Left renal cortex interstitium (tissue), 4 donors: ENCODE results near the gene ZNF337. TPM values are rescaled to one million over a fixed set of nuclear protein-coding genes. Genes with fewer than 3 reads are reported as not detected.
A peak's percentile ranks its signal among the peaks of the same experiment; 100 is the strongest.
"Not testable (repeated sequence)": the region's sequence is repeated elsewhere in the genome, so short reads cannot be mapped to it uniquely, and the experiment has no call there.

ENCODE experiments used
- DNase-seq, 4 donors: peaks; one replicate each; pipeline ENCODE4 v3.0.0-alpha.2; 2013; ENCODE audit warnings: low read depth in 4 of 4, low spot score in 2 of 4, missing footprints in 1 of 4
- polyA plus RNA-seq, 4 donors: library from polyadenylated mRNA; unstranded; fragments of 120-200 nt; gene quantifications; one replicate each; pipeline ENCODE4 v1.2.1, GENCODE V29; 2013; ENCODE audit not compliant: insufficient read length in 4 of 4

ZNF337 gene
- polyA plus RNA-seq, 4 donors: 21.3 to 39.8 (median 28.1) TPM

DNA sequence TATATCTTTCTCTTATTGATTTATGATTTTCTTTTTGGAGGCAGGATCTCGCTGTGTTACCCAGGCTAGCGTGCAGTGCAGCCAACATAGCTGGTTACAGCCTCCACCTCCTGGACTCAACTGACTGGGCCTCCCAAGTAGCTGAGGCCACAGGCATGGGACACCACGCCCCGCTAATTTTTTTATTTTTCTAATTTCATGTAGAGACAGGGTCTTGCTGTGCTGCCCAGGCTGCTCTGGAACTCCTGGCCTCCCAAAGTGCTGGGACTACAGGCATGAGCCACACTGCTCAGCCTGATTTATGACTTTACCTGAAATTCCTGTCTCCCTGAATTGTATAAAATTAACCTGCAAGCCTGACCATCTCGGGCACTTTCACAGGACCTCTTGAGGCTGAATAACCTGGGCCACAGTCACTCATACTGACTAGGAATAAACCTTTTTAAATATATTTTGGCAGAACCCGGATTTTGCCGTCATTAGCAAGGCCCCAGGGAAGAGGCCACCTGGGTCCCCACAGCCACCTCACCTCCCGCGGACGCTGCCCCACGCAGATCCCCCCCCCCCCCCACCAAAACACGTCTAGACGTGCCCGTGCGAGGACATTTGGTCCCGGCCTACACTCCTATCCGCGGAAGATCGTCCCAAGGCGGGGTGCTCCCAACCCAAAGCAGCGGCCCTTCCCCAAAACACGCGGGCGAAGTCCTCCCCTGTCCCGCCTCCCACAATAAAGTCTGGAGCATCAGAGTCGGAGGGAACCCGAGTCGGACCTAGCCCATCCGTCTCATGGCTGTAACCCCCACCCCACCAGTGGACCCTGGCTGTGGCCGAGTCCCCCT, 902 bp downstream of the ZNF337 start:
- DNase-seq: peak in 2 of 4 donors; percentile 25 to 37

DNA sequence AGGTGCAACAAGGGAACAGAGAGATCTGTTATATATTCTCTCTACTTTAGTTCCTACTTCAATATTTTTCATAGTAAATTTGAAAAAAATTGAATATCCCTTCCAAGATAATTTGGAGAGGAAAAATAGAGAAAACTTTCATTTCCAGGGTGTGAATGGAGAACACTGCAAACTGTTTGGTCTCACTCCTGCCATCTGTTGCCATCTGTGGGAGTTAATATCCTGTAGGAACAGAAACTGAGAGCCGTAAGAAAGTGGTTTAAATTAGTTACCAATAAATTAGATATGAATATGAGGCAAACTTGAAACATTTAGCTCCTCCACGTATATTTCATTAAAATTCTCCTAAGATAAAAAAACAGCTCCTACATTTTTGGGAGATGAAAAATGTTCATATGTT, 4.2 kb downstream of the ZNF337 start:
- DNase-seq: no peak

DNA sequence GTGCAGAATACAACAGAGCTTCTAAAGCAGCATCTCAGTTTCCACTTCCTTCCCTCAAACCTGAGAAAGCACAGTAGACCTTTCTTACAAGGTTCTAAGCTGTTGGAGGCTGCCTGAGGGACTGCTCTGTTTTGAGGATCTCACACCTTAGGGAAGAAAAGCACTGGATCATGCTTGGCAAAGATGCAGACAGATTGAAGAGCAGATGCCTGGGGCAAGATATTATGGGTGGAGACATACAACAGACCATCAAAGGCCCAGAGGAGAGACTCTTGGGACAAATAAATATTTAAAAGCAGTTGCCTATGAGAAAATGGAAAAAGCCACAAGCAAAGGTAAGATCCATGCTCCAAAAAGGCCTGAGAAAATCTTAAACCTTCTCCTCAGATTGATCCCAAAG, 6.2 kb downstream of the ZNF337 start:
- DNase-seq: no peak

DNA sequence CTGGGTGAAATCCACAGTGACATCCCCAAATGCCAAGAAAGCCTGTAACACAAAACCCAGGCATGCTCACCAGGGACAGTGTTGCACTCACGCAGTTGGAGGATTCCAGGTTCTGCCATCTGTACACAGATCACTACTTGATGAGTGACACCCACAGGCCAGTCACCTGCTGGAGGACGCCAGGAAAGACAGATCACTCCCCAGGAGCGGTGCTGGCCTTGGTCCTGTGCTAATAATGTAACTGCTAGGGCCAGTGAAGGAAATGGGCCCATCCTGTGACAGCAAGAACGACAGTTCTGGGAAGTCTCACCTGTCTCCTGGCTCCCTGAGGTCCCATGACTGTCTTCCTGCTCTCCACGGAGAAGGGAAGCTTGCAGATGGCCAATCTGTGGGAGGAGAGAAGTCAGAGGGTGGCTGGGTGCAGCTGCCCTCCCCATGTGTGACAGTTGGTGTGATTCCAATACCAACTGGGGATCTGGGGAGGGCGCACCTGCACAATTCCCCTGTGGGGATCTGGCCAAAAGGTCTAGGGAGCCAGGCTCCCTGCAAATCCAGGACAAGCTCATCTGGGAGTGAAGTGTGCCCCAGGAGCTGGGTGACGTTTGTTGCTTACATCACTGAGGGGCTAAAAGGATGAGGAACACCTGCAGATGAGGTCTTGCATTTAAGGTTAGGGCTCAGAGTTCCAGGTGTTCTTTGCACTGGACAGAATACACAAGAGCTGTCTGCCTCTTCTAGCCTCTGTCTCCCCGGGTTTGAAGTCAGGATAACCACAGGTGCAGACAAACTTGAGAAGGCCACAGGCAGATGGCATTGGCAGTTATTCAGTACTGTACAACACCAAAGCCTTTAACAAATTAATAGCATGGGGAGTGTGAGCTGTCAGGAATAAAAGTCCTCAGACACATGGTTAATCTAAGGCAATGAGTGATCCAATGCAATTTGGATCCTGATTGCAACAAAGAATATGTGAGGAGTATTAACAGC, 10.3 kb downstream of the ZNF337 start:
- DNase-seq: no peak

DNA sequence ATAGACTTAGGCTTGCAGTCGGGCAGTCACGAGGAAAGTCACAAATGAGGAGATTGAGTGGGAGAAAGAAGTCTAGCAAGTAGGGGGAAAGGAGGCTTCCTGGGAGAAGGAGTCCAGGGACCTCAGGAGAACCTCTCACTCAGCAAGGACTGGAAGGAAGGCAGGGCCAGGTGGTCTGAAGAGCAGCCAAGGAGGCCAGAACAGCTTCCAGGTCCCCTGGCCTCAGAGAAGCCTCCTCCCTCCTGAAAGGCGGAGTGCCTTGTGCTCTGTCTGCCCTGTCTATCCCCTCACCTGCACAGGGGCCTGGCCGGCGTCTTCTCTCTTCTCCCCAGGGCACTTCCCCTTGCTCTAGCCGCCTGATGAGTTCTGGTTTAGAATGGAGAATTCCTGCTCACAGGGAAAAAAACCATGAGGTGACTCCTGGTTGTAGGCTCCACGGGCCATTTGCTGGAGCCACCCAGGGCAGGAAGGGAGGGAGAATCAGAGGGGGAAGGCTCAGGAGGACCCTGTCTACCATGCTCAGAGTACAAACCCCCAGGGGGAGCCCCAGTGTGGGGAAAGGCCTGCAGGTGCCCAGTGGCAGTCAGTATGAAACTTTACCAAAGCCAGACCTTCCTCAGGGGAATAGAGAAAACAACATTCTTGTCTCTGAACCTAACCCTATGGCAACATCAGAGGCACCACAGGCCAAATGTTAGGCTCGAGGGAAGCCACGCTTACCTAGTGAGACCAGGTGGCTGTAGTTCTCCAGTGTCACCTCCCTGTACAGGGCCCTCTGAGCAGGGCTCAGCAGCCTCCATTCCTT, 11.2 kb downstream of the ZNF337 start:
- no peak for DNase-seq

GRCh38 chr20:25683826-25684225, 12.8 kb downstream of the ZNF337 start:
- DNase-seq: not testable (repeated sequence)

DNA sequence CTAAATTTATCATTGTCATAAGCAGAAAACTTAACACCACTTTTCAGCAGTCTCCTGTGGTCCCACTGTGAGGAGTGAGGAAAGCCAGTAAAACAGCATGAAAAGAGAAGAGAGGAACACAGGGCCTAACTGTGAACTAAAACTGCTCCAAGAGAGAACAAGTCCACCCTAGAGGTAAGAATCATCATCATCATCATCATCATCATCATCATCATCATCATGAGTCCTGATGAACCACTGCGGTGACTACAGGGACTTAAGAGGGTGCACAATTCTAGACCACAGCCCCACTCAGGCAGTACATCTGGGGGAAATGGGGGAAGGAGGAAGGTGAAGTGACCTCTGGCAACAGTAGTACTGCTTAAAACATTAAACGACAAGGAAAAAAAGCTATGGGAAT, 13.6 kb downstream of the ZNF337 start:
- DNase-seq: no peak

DNA sequence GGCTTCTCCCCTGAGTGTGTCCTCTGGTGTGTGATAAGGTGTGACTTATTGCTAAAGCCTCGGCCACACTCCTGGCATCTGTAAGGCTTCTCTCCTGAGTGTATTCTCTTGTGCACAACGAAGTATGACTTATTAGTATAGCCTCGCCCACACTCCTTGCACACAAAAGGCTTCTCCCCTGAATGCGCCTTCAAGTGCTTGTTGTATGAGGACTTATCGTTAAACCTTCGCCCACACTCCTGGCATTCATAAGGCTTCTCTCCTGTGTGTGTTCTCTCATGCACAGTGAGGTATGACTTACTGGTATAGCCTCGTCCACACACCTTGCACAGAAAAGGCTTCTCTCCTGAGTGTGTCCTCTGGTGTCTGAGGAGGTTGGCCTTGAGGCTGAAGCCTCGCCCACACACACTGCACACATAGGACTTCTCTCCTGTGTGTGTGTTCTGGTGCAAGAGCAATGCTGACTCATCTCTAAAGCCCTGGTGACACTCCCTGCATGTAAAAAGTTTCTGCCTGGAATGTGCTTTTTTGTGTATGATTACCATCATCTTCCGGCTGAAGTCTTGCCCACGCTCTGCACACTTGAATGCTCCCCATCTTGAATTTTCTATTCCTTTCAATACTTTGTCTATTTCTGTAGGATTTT, 20.4 kb downstream of the ZNF337 start:
- DNase-seq: no peak

- no peak for DNase-seq
Measured at GRCh38 chr20:25675161-25675560, 21.5 kb downstream of the ZNF337 start.

- no peak for DNase-seq
Measured at GRCh38 chr20:25672659-25673235, 23.9 kb downstream of the ZNF337 start.

- no peak for DNase-seq
Measured at GRCh38 chr20:25669826-25670422, 26.7 kb downstream of the ZNF337 start.

GRCh38 chr20:25668446-25668845, 28.2 kb downstream of the ZNF337 start:
- DNase-seq: no peak

DNA sequence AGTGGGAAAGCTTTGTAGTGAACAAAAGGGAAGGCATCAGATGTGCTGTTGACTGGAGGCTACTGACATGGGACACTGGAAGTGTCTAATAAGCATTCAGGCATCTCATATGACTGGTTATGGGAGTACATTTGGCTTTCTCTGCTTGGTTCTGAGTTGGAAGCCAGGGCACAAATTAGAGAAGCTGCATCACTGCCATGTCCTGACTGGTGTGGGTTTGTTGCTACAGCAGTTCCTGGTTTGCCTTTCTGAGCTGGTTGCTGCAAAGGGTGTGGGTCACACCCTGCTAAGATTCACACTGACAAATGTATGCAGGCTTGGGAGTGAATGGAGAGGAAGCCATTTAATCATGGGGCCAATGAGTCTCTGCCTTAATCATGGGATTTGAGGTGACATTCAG, 36.7 kb downstream of the ZNF337 start:
- DNase-seq: no peak

DNA sequence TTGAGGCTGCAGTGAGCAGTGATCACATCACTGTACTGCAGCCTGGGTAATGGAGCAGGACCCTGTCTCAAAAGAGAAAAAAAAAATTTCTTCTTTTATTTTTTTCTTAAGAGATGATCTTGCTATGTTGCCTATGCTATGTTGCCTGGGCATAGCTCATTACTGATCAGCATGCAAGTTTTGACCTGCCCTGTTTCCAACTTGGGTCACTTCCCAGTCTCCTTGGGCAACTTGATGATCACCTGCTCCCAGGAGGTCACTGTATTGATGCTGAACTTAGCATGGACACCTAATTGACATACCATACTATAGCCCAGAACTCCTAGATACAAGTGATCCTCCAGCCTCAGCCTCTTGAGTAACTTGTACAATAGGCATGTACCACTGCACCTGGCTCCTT, 42.2 kb downstream of the ZNF337 start:
- DNase-seq: no peak

GRCh38 chr20:25652866-25653265, 43.8 kb downstream of the ZNF337 start:
- not testable (repeated sequence) for DNase-seq

DNA sequence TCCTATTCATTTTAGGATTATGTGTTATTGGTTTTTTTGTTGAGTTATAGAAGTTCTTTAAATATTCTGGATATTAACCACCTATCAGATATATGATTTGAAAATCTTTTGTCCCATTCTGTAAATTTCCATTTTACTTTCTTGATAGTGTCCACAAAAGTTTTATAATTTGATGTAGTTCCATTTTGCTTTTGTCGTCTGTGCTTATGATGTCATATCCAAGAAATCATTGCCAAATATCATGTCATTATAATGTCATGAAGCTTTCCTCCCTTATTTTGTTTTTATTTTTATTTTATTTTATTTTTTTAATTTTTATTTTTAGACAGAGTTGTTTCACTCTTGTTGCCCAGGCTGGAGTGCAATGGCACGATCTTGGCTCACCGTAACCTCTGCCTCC, 51.8 kb downstream of the ZNF337 start:
- DNase-seq: no peak

GRCh38 chr20:25643716-25644115, 52.9 kb downstream of the ZNF337 start:
- no peak for DNase-seq

GRCh38 chr20:25637247-25637646, 59.4 kb downstream of the ZNF337 start:
- no peak for DNase-seq
